GM20431 (cell line): ENCODE results near the gene MOB3B.

Experiments used
- in situ Hi-C: fragments of 300-500 bp; cut with MseI, MboI; formaldehyde crosslinking; loops from one replicate; pipeline ENCODE4 v1.15.0; 2020; ENCODE audit warnings: low sequenced_read_pairs; ENCODE audit not compliant: unreplicated experiment

The MOB3B gene

DNA sequence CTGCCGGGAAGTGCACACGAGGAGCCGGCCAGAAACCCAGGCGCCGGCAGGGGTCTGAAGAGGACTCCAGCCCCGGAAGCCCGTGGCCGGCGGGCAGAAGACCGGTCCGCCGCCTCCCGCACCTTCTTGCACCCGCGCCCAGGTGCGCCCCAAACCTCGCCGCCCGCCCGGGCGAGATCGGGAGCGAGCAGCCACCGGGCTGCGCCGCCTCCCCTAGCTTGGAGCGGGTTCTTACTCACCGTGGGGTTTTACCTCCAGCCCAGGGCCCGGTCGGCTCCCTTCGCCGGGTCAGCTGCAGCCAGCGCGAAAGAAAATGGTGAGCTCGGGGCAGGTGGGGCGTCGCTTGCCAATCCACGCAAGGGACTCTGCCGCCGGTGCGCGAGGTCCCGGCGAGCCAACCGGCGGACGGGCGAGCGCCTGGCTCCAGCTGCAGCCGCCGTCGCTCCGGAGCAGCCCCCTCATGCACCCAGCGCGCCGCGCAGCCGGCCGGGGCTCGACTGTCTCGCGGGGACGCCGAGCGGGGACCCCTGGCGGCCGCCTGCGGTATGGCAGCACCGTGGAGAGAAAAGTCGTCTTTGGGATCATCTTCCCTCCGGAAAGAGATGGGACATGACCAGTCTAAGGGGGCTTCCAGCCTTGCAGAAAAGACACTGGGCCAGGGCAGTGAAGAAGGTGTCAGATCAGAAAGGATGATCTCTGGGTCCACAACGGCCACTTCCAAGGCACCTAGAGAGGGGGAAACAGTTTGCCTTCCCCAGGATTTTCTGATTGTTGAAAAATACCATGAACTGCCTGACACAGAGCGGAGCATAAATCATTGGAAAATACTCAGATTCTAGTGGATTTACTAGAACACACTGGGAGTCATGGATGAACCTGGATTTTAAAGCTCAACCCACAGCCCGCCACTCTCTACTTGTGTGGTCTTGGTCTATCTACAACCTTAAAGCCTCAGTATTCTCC lies at the start of gene MOB3B:
Gene MOB3B (minus strand): TSS at position 499 of the 963 bp plus-strand sequence. CDS start 74,264 bp downstream, outside the sequence.
- in situ Hi-C loops, result loop anchor here (10.0 kb wide), 1 partner anchor 195 kb away; no protein-coding TSS in a partner anchor

GRCh38 chr9:27573634-27574590 lies 44.3 kb upstream of the MOB3B start:
- in situ Hi-C loops, result no loop called here

- in situ Hi-C loops, result no loop called here
These were observed 43.5 kb upstream of the MOB3B start, which contains the start of gene C9orf72 for GRCh38 chr9:27572918-27573633. Gene C9orf72 (minus strand): TSS chr9:27573481. CDS start chr9:27567120, 6,361 bp downstream.

DNA sequence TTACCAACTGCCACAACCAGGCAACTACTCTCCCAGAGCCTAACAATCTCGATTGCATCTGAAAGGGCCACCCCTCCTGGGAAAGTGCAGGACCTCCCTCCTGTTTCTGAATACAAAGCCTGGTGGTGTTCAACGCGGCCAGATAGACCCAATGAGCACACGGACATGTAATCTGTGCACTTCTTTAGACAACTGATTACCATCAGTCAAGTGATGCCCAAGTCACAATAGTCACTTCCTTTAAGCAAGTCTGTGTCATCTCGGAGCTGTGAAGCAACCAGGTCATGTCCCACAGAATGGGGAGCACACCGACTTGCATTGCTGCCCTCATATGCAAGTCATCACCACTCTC lies 42.9 kb upstream of the MOB3B start:
- in situ Hi-C loops, result no loop called here

DNA sequence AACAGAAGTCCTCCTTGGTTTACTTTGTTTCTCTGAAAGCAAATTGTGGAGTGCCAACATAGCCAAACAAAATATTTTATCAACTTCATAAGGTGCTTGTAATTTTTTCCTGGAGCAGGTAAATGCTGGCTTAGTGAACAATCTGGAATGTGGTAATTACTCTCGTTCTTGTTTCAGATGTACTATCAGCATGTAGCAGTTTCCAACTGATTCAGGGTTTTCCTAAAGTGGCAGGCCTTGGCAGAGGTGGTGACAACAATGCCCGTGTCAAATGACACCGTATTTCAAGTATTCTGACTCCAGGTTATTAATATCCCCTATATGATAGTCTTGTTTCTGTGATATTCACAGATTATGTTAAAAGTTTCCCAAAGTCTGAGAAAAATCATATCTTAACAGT lies 42.4 kb upstream of the MOB3B start:
- in situ Hi-C loops, result no loop called here

GRCh38 chr9:27571011-27571410 lies 41.4 kb upstream of the MOB3B start:
- in situ Hi-C loops, result no loop called here

- in situ Hi-C loops, result no loop called here
These were observed 39.8 kb upstream of the MOB3B start for GRCh38 chr9:27569406-27569805.

- in situ Hi-C loops, result no loop called here
These were observed 36.5 kb upstream of the MOB3B start for GRCh38 chr9:27566118-27566517.

DNA sequence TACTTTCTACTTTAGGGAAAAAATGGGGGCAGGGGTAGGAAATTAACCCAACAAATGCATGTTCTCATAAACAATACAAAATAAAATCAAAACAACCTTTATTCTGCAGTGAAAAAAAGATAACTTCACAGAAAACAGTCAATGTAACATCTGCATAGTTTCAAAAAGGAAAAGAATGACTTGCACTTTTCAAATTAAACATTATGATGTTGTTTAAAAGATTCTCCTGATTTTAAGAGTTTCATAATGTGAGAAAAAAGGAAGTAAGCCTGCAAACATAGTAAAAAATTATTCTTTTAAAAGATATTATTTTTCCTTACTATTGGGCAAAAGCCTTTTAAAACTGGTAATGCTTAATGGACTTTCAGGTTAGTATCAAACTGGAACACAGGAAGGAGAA lies 36.1 kb upstream of the MOB3B start:
- in situ Hi-C loops, result no loop called here

- in situ Hi-C loops, result no loop called here
These were observed 35.1 kb upstream of the MOB3B start for GRCh38 chr9:27564670-27565069.

DNA sequence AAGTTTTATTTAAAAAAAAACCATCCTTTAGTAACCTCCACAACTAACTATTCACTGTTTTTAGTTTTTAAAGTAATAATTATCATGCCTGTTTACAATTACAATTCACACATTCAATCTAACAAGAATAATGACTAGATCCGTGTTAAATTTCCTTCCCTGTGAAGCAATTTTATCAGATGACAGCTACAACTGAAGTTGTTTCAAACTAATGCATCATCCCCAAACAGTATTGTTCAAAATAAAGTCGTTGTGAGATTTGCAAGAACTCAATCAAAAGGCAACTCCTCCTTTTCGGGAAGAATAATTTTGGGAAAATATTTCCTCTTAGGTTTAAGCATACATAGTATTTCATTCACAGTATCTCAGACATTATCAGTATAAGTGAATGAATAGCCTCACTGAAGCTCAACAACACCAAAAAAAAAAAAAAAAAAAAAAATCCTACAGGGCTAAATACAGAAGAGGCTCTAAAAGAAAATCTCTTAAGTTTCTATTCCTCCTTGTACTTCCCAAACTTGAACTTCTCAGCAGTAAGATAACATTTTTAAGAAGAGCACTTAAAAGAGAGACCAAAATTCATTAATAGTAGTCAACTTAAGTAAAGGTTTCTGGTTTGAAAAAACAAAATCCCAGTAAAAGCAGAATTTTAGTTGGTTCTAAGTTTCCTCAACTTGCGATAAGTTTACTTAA lies 34.3 kb upstream of the MOB3B start:
- in situ Hi-C loops, result no loop called here

- in situ Hi-C loops, result no loop called here
These were observed 32.1 kb upstream of the MOB3B start for GRCh38 chr9:27561685-27562084.

DNA sequence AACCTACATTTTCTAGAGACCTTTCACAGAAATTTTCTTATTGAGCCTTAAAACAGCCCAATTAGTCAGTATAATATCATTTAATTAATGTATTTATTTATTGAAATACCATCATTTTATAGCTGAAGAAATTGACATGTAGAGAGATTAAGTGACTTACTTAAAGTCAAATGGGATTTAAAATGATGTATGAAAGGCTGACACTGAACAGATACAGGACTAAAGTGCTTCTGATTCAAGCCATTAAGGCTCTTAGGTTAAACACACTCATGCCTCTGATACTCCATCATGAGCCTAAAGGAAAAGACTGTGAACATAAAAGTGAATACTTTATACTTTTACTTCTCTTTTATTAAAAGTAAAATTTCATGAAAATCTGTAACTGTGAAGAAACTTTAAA lies 30.8 kb upstream of the MOB3B start:
- in situ Hi-C loops, result no loop called here

GRCh38 chr9:27558307-27558706 lies 28.7 kb upstream of the MOB3B start:
- in situ Hi-C loops, result no loop called here

DNA sequence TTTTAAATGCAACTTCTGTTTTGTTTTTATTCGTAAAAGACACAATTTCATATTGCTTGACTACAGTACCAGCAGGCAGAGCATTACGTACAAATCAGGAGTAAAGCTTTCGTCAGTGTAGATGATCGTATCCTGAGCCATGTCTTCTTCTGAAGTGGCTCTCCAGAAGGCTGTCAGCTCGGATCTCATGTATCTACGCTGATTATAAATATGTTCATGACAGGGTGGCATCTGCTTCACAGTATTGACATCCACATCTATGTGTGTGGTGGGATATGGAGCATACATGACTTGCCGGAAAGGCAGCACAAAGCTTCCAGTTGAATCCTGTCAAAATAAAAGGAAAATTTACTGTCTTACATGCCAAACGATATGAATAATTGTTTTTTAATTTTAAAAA lies 26.9 kb upstream of the MOB3B start:
- in situ Hi-C loops, result no loop called here

DNA sequence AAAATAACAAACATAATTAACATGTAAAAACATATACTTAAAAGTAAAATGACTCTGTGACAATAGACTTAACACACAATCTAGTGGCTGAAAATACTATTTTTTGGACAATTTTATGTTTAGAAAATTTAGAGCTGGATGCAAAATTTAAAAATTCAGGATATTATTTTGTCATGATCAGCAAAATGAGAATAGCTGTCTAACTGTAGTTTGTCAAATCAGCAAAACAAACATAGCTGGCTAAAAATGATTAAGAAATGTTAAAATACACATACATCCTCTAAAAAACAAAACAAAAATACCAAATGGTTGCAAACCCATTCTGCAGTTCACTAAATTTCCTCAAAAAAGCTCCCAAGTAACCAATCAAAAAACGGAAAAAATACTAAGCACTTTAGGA lies 25.1 kb upstream of the MOB3B start:
- in situ Hi-C loops, result no loop called here

GRCh38 chr9:27549196-27549755 lies 19.7 kb upstream of the MOB3B start:
- in situ Hi-C loops, result no loop called here

DNA sequence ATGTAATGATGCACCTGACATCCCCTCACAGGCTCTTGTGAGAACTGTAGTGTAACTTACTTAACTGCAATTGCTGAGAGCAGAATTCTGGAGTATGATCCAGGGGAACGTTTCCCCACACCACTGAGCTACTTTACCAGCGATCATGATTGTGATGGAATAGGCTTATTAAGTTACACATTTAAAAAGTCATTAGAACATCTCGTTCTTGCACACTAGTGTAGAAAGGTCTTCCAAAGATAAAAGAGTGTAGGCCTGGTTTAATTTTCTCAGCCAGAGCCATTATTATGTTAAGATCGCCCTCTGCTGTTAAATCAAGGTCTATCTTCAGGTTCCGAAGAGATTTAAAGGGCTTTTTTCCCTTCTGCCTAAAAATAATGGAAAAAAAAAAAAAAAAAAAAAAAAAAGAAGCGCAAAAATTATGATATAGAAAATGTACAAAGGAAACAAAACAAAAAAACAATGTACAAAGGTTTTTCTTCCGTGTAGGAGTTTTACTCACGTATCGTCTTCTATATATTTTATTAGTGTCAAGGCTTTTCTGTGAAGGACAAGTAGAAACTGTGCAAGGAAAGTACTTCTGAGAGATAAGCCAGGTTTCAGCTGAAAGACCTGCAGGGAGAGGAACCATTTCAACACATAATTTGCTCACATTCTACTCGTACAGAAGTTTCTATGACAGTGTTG lies 18.6 kb upstream of the MOB3B start:
- in situ Hi-C loops, result no loop called here

DNA sequence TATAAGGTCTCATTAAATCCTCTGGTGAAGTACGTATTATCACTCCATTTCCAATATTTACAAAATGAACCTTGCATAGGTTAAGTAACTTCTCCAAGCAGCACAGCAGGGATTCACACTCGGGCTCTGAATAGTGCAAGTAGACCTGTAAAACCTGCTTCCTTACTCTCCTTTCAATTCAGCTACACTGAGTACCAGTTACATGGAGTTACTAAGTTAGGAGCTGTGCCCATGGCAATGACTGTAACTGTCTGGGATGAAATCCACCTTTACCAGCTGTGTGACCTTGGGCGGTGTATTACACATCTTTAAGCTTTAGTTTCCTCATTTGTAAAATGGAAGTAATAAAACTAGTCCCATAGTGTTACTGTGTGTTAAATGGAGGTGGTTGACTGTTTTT lies 15.9 kb upstream of the MOB3B start:
- in situ Hi-C loops, result no loop called here
